ENCODE results near the gene ORC4.

The ORC4 gene

DNA sequence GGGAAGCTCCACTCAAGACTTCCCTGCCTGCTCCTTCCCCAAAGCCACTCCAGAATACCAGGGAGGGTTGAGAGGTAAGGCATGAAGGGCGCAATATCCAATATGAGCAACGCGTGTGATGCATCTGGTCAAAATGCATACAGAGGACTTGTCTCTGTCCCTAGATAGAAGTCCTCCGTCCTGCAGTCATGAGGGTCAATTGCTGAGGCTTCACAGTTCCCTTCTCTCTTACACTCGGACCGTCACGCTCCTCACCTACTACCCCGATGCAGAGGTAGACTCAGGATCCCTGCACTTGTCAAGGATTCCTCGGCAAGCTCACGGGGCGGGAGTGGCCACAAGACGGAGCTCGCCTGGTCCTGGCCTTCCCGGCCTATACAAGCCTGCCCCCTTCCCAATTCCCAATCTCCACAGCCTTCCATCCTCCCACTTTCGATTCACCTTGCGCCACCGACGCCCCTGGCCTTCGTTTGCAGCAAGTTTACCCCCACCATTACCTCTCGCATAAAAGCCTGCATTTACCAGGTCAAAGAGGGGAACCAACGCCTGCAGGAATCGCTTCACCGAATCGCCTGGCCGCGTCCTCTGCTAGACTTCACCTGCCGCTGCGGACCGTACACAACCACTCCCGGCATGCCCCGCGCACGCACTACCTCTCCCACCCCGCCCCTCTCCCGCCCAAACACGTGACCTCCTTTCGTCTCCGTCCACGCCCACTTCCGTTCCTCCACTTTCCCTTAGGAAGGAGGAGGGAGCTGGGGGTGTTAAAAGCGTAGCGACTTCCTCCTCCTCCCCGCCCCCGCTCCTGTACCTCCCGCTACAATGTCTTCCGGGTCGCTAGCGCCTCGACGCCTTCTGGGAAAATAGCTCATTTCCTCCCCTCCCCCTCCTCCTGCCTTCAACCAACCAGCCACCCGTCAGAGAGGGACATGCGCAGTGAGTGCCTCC is at the start of gene ORC4:
ORC4 (minus strand) TSS at position 627 of the 948 bp plus-strand sequence. CDS start 44,779 bp downstream, outside the sequence.
- peak; percentile 94 to 96 for DNase-seq

DNA sequence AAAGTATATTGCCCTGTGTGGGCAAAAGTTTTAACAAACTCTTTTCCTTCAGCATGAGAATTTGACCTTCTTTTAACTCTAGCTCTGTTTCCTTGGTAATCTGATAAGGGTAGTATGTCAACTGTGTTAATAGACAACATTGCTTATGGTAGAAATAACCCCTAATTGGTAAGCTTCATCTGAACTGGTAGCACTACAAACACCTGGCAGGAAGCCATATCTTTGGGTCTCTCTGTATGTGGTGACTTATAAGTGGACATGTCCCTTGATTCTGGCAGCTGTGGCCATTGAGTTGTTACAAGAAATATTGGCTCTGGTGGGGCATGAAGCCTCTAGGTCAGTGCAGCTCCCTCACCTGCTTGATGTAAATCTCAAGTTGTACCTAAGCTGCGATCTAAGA is 47.3 kb upstream of the ORC4 start:
- DNase-seq: no peak

DNA sequence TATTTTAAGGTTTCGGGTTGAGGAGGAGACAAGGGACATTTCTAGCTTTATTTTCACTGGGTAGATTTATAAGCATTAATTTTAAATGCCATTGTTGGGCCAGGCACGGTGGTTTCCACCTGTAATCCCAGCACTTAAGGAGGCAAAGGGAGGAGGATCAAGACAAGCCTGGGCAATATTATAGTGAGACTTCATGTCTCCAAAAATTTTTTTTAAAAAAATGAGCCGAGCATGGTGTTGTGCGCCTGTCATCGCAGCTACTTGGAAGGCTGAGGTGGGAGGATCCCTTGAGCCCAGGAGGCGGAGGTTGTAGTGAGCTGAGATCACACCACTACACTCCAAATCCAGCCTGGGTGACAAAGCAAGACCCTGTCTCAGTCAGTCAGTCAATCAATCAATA is 45.4 kb upstream of the ORC4 start:
- DNase-seq: no peak

DNA sequence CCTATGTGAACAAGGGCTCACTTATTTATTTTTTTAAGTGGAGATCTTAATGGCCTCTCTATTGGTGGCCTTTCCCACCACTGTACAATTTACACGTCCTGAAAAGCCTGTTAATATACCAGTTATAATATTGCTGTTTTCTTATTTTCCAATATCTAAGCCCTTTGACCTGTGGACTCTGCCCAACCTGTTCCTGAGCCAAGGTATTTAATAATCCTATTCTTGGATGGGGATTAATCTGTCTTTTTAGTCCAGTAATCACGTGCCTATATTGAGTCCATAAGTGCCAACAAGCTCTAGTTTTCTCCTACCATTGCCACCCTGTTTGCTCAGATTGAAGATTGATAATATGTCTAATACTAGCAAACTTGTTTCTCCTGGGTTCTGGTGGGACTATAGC is 43.1 kb upstream of the ORC4 start:
- DNase-seq: no peak

DNA sequence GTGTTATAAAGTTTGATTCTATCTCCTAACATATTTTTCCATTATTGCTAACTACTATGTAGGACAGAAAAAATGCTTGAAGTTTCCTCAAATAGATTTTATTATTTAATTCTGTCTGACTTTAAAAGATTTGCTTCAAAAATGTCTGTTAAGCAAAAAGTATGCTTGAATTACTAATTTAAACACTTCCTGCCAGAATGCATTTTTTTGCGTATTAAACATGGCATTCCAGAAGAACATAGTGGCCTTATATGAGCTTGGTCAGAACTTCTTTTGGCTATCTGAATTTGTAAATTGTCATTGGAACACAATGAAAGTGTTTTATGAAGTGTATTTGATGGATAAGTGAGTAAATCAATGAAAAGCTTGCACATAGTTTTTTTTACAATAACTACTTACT is 38.1 kb upstream of the ORC4 start:
- no peak for DNase-seq

DNA sequence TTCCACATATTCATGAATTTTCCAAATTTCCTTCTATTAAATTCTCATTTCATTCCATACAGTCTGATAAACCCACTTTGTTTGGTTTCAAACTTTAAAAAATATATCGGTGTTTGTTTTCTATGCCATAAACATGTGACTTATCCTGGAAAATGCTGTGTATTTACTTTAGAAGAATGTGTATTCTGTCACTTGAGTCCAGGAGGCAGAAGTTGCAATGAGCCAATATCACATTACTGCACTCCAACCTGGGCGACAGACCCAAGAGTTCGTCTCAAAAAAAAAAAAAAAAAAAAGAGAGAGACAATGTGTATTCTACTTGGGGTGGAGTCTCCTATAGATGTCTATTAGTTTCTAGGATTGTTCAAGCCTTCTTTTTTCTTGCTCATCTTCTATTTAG is 32.1 kb upstream of the ORC4 start:
- no peak for DNase-seq

DNA sequence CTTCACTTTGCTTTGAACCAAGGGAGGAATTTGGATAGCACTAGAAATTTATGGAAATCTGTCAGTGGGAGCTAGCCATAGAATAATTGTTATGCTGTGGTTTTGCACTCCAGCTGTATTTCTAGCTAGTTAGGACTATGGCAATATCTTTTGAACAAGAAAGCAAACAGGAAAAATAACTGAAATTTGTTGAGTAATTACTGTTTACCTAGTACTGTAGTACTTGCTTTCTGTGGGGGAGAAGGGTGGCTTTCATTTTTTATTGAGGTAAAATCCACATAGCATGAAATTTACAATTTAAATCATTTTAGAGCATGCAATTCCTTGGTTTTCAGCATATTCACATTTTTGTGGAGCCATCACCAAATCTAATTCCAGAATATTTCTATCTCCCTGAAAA is 28.7 kb upstream of the ORC4 start:
- no peak for DNase-seq

DNA sequence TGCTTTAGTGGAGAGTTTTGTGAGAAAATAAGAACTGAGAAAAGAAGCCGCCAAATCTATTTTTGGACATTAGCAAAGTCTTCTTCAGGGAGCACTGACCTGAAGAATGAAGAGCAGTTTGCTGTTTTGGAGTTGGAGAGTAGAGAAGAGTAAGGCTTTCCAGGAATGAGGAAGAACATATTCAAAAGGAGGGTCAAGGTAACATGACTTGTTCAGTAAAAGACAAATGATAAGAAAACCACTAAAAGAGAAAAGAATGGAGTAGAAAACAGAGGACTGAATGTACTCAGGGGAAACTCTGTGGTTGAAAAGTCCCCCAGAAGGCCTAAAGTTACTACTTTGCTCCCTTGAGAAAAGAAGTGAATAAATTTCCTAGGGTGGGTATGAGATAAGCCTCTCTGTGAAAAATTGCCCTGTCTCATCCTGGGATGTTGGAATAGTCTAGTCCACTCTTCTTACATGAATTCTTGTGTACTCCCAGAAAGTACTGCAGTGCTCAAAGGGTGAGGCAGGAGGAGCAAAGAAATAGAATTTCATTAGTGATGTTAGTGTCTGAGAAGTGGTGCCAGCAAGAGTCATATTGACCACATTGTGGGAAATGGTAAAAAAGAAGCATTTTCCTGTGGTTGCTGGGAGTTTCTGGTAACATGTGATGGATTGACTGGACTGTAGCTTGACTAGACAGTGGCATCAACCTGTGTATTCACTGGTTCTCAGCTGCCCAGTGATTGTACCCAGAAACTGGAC is 28.1 kb upstream of the ORC4 start:
- no peak for DNase-seq

DNA sequence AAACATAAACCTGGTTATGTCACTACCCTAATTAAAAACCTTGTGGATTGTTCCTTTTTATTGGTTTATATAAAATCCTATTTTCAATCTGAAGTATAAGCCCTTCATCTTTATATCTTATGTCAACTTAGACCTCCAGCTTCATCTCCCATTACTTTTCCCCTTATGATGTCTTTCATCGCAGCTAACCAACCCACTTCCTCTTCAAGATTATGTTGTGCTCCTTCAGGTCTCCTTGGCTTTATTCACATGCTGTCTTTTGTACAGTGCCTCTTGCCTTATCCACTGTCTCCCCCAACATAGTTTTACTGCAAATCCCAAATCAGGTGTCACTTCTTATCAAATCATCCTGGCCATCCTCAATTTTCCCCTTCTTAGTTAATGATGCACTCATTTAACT is 26.3 kb upstream of the ORC4 start:
- DNase-seq: no peak

DNA sequence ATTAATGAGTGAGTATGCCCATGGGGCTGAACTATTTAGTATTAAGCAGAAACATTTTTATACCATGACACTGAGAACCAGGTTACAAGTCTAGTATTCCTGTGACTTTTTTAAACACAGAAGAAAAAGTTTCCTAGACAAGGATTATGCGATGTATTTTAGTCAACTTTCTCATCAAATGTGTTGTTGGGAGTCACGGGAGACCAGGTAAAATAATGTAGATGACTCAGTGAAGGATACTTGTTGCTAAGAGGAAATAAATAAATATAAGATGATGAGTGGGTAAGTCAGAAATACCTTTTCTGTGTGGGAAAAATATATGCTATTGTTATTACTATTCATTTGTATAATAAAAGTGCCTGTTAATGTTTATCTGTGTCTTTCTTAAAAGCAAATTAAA is 23.8 kb upstream of the ORC4 start:
- no peak for DNase-seq

DNA sequence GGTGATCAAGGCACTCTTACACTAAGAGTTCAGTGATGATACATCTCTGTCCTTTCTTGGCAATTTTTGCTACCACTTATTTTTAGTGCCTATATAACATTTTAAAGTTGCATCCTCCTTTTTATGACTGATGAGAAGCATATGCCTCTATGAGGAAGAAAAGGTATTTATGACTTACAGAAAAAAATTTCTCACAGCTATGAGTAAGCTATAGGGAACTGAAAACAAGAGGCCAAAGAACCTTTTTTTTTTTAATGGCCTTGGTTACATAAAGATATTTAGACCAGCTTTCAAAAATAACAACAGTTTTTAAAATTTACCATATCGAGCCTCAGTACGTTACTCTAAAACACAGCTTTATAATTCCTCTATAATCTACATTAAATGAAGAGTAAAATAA is 21.7 kb upstream of the ORC4 start:
- DNase-seq: no peak

DNA sequence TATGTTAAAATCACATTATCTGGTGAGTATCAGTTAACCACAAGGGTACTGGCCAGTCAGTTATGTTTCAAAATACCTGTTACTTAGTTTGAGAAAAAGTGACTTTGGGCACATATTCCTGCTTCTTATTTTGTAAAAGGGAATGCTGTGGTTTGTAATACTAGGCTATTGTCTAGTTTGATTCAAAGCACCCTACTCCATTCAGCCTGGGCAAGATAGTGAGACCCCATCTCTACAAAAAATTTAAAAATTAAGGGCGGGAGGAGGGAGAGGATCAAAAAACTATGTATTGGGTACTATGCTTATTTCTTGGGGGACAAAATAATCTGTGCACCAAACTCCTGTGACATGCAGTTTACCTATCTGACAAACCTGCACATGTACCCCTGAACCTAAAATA is 19.2 kb upstream of the ORC4 start:
- no peak for DNase-seq

DNA sequence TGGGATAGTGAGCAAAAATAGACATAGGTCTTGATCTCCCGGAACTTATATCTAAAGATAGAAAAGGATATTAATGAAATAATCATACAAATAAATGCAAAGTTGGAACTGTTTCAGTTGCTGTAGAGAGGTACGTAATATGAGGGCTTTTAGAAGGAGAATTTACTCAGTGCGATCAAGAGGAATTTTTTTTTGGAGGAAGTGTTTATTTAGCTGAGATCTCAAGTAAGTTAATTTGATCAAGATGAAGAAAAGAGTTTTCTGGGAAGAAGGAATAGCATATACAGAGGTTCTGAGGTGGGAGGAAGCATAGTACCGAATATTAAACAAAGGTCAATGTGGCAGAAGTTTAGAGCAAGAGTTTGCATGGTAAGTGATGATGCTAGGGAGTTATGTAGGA is 11.7 kb upstream of the ORC4 start:
- DNase-seq: no peak

DNA sequence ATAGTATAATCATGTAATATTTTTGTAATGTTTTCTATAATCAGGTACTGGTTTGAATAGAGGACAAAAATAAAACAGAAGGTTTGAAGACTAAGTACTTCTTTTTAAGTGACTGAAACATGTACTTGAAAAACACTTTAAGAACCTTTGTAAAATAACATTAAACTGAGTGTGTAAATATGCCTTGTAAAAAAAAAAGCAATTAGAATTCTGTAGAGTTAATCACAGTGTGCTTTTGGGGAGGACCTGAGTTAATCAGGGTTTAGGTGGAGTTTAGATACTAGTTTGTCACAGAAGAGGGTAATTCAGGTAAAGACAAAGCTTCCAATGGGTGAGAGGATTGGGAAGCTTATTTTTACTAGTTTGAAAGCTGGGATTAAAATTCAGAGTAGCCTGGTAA is 10.6 kb upstream of the ORC4 start:
- no peak for DNase-seq

DNA sequence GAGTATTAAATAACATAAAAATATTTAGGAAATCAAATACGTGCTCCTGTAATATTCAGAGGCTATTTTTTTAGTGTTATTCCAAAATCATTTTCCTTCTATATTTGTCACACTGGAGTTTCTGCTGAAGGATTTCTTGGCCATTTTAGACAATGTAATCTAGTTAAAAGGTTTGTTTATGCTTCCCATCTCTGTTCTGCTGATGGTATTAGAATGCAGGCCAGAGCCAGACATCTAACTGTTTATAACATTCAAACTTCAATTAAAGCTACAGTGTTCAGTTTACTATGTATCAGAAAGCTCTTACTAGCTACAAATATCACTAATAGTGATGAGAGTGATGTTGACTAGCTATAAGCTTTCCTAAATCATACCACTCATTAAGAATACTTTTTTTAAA is 8.2 kb upstream of the ORC4 start:
- no peak for DNase-seq

DNA sequence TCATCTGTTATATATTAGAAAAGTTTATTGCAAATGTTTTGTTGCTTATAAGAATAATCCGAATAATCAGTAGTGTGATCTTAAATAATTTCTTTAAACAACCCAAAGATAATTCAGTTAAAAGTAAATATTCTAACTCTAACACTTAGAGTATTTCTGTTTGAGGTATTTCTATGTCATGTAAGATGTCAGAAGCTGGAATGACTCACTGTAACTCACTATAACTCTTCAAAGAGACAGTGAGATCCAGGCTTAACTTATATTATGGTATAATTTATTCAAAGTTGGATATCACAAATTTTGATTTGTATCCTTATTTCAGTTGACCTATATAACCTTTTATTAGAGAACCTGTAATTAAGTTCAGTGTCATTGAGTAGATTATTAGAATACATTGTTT is 7.3 kb upstream of the ORC4 start:
- no peak for DNase-seq

DNA sequence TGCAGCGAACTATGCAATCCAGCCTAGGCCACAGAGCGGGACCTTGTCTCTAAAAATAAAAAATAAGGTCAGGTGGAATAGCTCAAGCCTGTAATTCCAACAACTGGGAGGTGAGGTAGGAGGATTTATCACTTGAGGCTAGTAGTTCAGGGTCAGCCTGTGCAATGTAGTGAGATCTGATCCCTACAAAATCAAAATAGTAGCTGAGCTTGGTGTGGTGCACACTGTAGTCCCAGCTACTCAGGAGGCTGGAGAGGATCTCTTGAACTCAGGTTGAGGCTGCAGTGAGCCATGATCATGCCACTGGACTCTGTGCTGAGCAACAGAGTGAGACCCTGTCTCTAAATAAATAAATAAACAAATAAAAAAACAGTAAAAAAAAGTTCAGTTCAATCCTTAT is 6.0 kb upstream of the ORC4 start:
- no peak for DNase-seq

DNA sequence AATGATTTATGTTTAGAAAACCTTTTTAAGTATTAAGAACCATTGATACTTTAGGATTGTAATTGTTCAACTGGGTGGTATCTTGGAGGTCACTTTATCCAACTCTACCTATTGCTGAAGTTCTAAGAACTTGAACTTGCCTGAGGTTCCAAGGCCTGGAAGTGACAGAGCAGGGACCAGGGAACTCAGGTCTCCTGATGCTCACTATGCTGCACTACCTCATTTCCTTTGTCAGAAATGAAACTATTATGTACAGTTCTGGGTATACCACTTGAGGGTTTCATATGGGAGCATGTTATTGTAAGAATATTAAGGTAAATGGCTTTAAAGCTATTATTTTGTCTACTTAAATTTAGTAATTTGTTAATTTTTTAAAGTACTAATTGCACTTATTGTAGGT is 3.3 kb upstream of the ORC4 start:
- DNase-seq: no peak

DNA sequence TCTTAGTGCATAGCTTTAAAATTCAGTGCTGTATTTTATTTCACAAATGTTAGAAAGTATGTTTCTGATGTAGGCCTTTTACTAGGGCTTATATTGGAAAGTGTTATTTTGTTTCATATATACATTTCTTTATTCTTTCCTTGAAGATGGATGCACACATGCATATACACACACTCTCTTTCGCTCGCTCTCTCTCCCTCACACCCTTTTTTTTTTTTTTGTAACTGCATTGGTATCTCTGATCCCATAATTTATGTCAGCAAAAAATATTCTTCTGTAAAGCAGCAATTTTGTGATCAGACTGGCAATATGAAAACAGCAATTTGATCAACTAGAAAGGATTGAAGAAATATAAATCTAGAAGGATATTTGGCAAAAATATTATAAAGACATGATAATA is 2.3 kb upstream of the ORC4 start:
- DNase-seq: no peak

DNA sequence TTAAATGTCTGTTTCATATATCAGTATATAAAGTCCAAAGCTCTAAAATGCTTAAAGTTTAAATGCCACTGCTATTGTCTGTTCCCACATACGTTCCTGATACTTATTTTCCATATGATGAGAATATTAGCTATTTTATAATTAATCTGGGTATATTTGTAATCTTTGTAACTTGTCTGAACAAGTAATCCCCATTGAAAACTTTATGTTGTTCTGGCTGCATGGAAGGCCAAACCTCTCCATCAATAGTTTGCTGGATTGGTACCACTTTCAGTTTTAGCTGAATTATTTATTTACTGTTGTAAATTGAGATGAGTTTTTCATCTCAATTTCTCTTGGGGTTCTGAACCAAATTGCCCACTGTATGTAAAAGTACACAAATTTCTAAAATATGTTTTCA is 1.8 kb upstream of the ORC4 start:
- no peak for DNase-seq

DNA sequence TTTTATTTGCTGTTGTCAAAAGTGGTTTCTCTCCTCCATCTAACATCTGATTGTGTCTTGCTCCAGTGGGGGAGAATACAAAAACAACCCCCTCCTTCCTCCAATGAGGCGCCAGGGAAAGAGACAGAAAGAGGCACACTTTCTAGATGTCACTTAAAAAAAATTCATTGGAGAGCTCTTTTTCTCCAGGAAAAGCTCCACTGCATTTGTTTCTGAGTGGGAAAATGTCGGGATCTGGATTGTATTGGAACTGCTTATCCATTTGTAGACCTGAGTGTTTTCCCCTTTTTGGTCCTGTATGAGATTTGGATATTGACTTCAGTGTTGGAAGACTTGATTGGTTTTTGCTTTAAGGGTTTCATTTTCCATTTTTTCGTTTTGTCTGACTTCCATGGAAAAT is 1.3 kb upstream of the ORC4 start:
- DNase-seq: no peak

DNA sequence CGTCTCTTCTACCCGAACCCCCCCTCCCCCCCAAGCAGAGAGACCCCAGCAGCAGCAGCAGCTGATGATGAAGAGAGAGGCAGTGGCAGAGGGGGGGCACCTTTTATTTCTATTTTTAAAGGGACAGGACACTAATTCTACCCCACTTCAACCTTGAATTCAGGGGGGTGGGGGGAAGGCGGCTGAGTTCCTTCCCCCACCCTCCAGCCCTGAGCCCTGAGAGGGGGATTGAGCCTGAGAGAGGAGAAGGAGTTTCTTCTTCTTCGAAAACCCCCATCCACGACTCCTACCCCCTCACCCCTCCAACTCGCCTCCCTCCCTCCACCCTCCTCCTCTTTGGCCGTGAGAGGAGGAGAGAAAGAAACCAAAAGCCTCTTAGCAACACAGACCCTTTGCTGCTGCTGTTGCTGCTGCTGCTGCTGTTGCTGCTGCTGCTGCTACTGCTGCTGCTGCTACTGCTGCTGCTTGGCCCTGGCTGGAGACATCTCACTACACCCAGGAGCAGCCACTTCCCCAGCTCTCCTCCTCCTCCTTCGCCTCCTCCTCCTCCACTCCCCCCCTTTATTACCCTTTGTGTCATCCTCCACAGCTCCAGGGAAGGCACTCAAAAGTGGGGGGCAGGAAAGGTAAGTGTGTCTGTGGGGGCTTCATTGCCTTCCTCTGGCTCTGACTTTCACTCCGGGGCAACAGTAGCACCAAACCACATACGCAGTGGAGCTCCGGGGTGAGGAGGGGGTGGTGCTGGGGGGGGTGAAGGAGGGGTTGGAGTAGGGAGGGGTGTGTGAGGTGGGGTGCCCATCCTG is 723 bp upstream of the ORC4 start, which contains the start of gene MBD5:
MBD5 (plus strand) TSS at position 33 of the 803 bp plus-strand sequence.
- no peak for DNase-seq

DNA sequence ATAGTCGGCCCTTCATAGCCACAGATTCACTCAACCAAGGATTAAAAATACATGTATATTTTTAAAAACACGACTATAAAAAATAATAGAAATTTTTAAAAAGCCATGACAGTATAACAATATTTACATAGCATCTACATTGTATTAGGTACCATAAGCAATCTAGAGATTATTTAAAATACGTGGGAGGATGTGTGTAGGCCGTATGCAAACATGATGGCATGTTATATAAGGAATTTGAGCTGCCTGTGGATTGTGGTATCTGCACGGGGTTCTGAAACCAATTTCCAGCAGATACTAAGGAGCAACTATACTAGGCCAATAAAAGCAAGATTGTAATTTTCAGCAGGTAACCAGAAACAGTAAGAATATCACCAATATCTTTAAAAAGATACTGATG is 5.9 kb downstream of the ORC4 start:
- DNase-seq: no peak

All from NCI-H1930 (cell line).